ENCODE results near the gene MAPKAP1.

DNA sequence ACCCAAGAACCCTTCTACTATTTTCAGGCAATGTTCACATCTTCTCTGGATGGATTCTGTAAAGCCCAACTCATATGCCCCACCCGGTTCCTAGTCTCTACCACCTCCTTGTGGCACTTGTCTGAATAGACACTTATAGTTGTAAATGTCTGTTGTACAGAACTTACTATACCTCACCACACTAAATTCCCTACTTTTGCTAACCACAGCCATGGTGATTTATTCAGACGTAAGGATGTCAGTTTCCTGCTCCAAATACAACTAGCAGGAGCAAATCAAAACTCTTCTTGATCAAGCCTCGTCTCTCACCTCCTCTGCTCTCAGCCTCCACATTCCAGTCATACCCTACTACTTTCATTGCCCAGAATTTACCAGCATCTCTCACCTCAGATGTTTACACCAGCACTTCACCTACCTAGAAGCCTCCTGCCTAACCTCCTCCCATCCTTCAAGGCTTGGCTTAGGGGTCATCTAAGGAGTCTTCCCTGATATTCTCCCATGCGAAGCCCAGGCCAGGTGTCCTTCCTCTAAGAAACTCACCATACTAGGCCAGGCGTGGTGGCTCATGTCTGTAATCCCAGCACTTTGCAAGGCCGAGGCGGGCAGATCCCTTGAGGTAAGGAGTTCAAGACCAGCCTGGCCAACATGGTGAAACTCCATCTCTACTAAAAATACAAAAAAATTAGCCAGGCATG, 75.5 kb downstream of the MAPKAP1 start:
- no peak for TF ChIP-seq EZH2 (IDR thresholded peaks at IDR 0.05; ENCODE audit: insufficient read depth, poor library complexity, severe bottlenecking)
- no peak for TF ChIP-seq EZH2phosphoT487 (IDR thresholded peaks at IDR 0.05; ENCODE audit: insufficient read depth, low read depth)

Measured in GM23248 (cell line).